Activated naive CD4-positive, alpha-beta T cell (primary cell): ENCODE measurements around the gene DDX43.
A peak's percentile ranks its signal among the peaks of the same experiment; 100 is the strongest.
"Not testable (repeated sequence)": the region's sequence is repeated elsewhere in the genome, so short reads cannot be mapped to it uniquely, and the experiment has no call there.

ENCODE experiments used
- DNase-seq, 4 experiments: peaks; one replicate each; lab custom pipeline; 2025; lab: John Stamatoyannopoulos, UW

DDX43 gene

GRCh38 chr6:73394577-73395354 lies at the start of gene DDX43:
Gene DDX43, plus strand, starts transcription at chr6:73394828. Its CDS starts 78 bp downstream, at chr6:73394906.
- peak in 1 of 4 experiments; percentile 4 for DNase-seq

GRCh38 chr6:73348550-73349204 lies 46.0 kb upstream of the DDX43 start:
- DNase-seq = no peak

- no peak for DNase-seq
Measured at GRCh38 chr6:73349311-73349710, 45.3 kb upstream of the DDX43 start.

DNA sequence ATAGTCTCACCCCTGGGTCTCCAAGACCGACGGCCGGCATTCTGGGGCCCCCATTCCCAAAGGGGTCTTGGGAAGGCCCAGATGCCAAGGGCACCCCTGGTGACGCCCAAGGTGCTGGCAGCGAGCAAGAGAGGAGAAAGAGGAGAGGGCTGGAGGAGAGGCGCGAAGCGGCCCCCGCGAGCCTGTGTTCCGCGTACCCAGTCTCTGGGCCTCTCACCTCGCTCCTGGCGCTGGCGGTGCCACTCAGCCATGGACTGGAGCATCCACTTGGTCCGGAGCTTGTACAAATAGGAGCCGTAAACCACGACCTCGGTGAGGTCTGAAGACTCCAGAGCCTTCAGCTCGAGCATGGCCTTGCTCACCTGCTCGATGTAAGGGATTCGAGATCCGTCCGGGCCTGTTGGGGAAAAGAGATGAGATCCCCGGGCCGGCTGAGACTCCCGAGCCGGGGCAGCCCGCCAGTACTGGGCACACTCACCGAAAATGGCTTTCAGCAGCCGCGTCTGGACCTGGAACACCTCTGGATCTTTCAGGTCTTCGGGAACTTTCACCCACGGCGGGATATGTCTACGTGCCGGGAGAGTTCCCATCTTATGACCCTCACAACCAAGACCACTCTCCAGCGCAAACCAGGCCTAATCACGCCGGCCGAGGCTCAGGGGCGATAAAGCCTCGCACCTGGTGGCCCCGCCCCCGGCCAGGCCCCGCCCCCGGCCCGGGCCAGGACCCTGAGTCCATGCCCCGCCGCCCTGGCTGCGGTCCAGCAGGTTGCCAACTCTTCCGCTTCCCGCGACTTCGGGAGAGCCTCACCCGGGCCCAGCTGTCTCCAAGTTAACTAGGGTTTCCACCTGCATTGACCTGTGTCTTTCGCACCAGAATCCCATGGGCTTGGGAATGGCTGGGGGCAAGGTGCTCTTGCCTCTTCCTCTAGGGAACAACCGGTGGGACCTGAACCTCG lies 40.7 kb upstream of the DDX43 start, which contains the start of gene DPPA5:
Gene DPPA5 (minus strand): TSS at position 641 of the 958 bp plus-strand sequence. CDS start 51 bp downstream, at position 590.
- no peak for DNase-seq

GRCh38 chr6:73362358-73362757 lies 32.3 kb upstream of the DDX43 start, which contains the start of gene KHDC3L:
Gene KHDC3L, plus strand, starts transcription at chr6:73362658. Its CDS starts 72 bp downstream, at chr6:73362730.
- no peak for DNase-seq

GRCh38 chr6:73362869-73363536 lies 31.6 kb upstream of the DDX43 start:
- no peak for DNase-seq

DNA sequence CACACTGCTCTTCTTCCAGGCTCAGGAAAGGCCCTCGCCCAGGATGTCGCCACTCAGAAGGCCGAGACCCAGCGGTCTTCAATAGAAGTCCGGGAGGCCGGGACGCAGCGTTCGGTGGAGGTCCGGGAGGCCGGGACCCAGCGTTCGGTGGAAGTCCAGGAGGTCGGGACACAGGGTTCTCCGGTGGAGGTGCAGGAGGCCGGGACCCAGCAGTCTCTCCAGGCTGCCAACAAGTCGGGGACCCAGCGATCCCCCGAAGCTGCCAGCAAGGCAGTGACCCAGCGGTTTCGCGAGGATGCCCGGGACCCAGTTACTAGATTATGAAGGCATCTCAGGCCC lies 31.1 kb upstream of the DDX43 start:
- no peak for DNase-seq

DNA sequence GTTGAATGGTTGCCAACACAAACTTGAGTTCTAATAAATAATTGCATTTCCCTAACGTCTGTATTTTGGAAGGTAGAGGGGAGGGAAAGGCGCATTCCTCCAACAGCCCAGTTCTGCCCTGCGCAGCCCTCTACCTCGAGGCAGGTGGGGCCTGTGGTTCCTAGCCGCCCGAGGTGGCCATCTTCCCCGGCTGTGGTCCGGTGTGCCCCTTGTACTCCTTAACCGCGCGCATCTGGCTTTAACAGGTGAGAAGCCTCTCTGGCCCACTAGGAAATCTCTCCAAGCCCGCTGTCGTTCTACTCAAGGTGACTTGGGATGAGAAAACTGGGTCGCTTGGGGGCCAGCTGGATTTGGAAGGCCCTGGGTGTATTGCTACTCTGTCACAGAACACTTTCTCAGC lies 30.5 kb upstream of the DDX43 start:
- no peak for DNase-seq

GRCh38 chr6:73364549-73364948 lies 30.1 kb upstream of the DDX43 start:
- no peak for DNase-seq

DNA sequence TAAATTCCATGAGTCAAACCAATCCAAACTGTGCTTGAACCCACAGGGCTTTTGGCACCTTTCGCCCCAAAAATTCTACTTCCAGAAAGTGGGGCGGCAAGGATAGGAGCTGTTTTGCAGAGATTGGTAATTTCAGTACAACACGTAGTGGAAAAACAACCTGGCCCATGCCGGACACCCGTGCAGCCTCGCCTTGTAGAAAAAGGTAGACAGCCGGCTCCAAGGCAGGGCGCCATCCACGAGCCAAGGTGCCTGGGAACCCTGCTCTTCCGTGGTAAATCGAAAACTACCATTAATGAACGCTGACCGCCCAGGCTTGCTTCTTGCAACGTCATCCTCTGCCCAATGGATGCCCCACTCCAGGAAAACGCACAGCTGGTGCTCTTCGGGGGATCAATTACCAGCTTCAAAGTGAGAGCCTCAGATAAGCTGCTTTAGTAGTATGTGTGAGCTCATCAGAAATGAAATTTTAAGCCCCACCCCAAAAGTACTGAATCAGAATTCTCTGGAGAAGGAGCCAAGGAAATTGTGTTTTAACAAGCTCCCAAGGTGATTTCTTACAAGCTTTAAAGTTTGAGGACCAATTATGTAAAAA lies 26.8 kb upstream of the DDX43 start:
- DNase-seq = no peak

GRCh38 chr6:73368675-73369074 lies 26.0 kb upstream of the DDX43 start:
- DNase-seq = no peak

- DNase-seq = no peak
Measured at GRCh38 chr6:73369157-73369556, 25.5 kb upstream of the DDX43 start.

DNA sequence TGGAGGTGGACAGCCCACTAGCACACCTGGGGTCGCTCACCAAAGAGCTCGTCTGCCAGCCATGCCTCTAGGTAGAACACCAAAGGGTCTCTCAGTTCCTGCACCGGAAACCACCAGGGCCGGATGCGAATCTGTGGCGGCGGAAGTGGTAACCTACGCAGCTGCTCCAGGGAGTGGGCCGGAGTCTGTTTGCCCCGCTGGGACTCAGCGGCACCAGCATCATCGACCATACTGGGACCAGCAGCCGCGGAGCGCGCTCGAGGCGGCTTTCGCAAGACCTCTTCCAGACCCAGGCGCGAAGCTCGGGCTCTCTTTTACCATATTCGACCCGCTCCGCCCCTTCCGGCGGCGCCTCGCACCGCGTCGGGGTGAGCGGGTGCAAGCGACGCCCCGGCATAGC lies 25.1 kb upstream of the DDX43 start, which contains the start of gene OOEP:
Gene OOEP (minus strand): TSS at position 335 of the 400 bp plus-strand sequence. CDS start 105 bp downstream, at position 230.
- DNase-seq = no peak

DNA sequence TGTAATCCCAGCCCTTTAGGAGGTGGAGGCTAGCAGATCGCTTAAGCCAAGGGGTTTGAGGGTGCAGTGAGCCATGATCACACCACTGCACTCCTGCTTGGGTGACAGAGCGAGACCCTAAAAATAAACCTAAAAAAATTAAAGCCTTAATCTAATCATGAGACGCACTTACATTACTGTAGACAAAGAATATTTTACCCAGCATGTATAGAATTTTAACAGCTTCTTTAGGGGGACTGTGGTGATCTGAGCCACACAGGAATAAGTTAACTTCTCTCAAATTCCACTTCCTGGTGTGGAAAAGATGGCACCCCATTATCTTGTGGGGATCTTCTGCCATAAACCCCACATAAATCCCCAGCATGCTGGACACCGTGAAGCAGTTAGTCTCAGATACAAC lies 22.6 kb upstream of the DDX43 start:
- no peak for DNase-seq

GRCh38 chr6:73372516-73372915 lies 22.1 kb upstream of the DDX43 start:
- no peak for DNase-seq

GRCh38 chr6:73375216-73375615 lies 19.4 kb upstream of the DDX43 start:
- DNase-seq = no peak

- DNase-seq = no peak
Measured at GRCh38 chr6:73377225-73377624, 17.4 kb upstream of the DDX43 start.

- DNase-seq = not testable (repeated sequence)
Measured at GRCh38 chr6:73381531-73381930, 13.1 kb upstream of the DDX43 start.

DNA sequence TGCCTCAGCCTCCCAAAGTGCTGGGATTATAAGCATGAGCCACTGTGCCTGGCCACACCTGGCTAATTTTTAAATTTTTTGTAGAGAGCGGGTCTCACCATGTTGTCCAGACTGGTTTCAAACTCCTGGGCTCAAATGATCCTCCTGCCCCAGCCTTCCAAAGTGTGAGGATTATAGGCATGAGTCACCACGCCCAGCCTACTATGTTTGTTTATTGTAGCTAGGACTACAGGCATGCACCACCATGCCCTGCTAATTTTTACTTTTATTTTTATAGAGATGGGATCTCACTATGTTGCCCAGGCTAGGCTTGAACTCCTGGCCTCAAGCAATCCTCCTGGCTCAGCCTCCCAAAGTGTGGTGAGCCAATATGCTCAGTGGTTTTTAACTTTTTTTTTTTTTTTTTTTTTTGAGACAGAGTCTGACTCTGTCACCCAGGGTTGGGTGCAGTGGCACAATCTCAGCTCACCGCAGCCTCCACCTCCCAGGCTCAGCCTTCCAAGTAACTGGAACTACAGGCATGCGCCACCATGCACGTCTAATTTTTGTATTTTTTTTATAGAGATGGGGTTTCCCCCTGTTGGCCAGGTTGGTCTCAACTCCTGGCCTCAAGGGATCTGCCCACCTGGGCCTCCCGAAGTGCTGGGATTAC lies 12.0 kb upstream of the DDX43 start:
- no peak for DNase-seq

DNA sequence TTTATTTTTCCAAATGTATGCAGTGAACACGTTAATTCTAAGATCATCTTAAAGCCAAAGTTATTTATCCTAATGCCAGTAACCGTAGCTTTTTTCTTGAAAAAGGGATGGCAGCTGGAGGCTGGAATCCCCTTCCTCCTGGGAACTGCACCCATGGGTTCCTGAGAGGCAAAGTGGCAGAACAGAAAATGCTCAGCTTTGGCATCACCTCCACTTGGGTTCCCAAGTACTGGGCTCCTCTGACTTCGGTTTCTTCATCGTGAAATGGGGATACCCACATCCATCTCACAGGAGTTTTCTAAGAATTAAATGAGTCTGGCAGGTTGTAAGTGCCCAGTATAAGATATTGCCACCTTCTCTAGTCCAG lies 6.2 kb upstream of the DDX43 start:
- no peak for DNase-seq
